ENCODE results near the gene SYT9.

The SYT9 gene

DNA sequence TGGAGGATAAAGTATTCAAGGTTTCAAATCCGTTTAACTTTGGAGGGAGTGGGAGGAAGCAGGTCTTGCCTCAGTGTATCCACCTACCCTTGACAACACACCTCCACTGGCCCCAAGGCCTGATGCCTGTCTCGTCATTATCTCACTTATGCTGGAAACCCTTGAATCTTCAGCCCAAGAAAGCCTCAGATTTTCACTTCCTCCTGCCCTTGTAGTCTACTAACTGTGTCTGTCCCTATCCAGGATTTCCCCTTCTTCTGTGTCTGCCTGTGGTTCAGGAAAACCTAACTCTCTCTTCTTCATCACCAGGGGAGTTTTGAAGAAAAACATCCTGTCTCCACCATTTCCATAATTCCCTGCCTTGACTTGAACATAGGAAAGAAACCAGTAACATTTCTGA, 56.1 kb downstream of the SYT9 start:
- no peaks in the 10 kb centered on the region for H3K4me1 ChIP-seq (ENCODE audit: control insufficient read depth, insufficient read depth, low read length)
- H3K36me3 ChIP-seq (ENCODE audit: control insufficient read depth in 2 of 2, insufficient read depth in 1 of 2, low read length in 2 of 2): peaks cover 0 to 46% of the 10 kb centered on the region in 2 experiments; a peak in 2 of 3 replicates
- CTCF ChIA-PET: no interaction called here
- no peak overlapping the region for H3K4me3 ChIP-seq (ENCODE audit: low read depth, low read length)
- POLR2A ChIA-PET: interaction anchor here (0.6 kb wide), 1 partner anchor 34 kb away, joined by 4 read pairs; no protein-coding TSS in a partner anchor
- no peak overlapping the region for H3K27ac ChIP-seq (ENCODE audit: extremely low read depth, low read depth, low read length)
- no peak for TF ChIP-seq ZNF768 (tag by site-specific recombination; IDR thresholded peaks at IDR 0.05)
- TF ChIP-seq ZNF133 (tag by site-specific recombination; IDR thresholded peaks at IDR 0.05): 0 out of 2 replicates have a peak, but pooled peaks have one; percentile 5
- TF ChIP-seq HOXC10 (CRISPR knock-in tag; IDR thresholded peaks at IDR 0.05): no peak
- no peak for TF ChIP-seq KLF10 (tag by site-specific recombination; IDR thresholded peaks at IDR 0.05)
- H3K9me3 ChIP-seq (ENCODE audit: control insufficient read depth, insufficient read depth, low read depth, low read length): no peaks in the 10 kb centered on the region

DNA sequence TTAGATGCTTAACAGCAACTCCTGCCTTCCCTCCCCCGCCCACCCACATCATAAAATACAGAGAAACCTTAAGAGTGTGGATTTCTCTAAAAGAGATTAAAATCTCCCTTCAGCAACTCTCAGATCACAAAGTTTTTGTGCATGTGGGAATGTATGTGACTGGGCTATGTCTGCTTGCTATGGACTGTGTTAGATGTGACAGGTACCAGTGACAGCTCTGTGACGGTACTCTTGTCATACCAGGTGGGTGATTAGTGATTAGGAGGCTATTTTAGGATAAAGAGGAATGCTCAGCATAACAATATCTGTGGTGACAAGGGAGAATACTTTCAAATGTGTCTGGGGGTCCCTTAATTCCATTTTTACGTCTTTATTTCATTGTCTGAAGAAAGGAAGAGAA, 60.2 kb downstream of the SYT9 start:
- POLR2A ChIA-PET: no interaction called here
- CTCF ChIA-PET: interaction anchor here (1.2 kb wide), 1 partner anchor 139 kb away, joined by 3 read pairs; no protein-coding TSS in a partner anchor
- no peak overlapping the region for H3K27ac ChIP-seq (ENCODE audit: extremely low read depth, low read depth, low read length)
- H3K4me3 ChIP-seq (ENCODE audit: low read depth, low read length): no peak overlapping the region
- no peak for TF ChIP-seq ZBTB49 (tag by site-specific recombination; IDR thresholded peaks at IDR 0.05; ENCODE audit: low read depth)
- TF ChIP-seq ZNF529 (tag by site-specific recombination; IDR thresholded peaks at IDR 0.05; ENCODE audit: insufficient replicate concordance): no peak
- TF ChIP-seq ZNF658 (tag by site-specific recombination; IDR thresholded peaks at IDR 0.05): no peak
- TF ChIP-seq ZBTB17 (tag by site-specific recombination; IDR thresholded peaks at IDR 0.05): no peak
- TF ChIP-seq ZNF654 (tag by site-specific recombination; IDR thresholded peaks at IDR 0.05; ENCODE audit: low read depth): no peak
- TF ChIP-seq ZNF341 (tag by site-specific recombination; IDR thresholded peaks at IDR 0.05; ENCODE audit: low read depth): no peak
- no peak for TF ChIP-seq ZNF423 (tag by site-specific recombination; IDR thresholded peaks at IDR 0.05)
- no peak for TF ChIP-seq ZNF660 (tag by site-specific recombination; IDR thresholded peaks at IDR 0.05)
- TF ChIP-seq ZNF221 (tag by site-specific recombination; IDR thresholded peaks at IDR 0.05; ENCODE audit: borderline replicate concordance): no peak
- no peak for TF ChIP-seq ZNF121 (tag by site-specific recombination; IDR thresholded peaks at IDR 0.05)
- TF ChIP-seq ZSCAN16 (tag by site-specific recombination; IDR thresholded peaks at IDR 0.05): no peak
- no peak for TF ChIP-seq SCRT1 (tag by site-specific recombination; IDR thresholded peaks at IDR 0.05; ENCODE audit: borderline replicate concordance)
- TF ChIP-seq GLIS2 (tag by site-specific recombination; IDR thresholded peaks at IDR 0.05): no peak
- TF ChIP-seq KLF17 (tag by site-specific recombination; IDR thresholded peaks at IDR 0.05): no peak
- no peak for TF ChIP-seq ZNF664 (tag by site-specific recombination; IDR thresholded peaks at IDR 0.05)
- TF ChIP-seq, protein P1, sequence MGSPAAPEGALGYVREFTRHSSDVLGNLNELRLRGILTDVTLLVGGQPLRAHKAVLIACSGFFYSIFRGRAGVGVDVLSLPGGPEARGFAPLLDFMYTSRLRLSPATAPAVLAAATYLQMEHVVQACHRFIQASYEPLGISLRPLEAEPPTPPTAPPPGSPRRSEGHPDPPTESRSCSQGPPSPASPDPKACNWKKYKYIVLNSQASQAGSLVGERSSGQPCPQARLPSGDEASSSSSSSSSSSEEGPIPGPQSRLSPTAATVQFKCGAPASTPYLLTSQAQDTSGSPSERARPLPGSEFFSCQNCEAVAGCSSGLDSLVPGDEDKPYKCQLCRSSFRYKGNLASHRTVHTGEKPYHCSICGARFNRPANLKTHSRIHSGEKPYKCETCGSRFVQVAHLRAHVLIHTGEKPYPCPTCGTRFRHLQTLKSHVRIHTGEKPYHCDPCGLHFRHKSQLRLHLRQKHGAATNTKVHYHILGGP (tag by site-specific recombination; IDR thresholded peaks at IDR 0.05): no peak
- TF ChIP-seq OVOL3 (tag by site-specific recombination; IDR thresholded peaks at IDR 0.05): no peak
- H3K4me1 ChIP-seq (ENCODE audit: control insufficient read depth, insufficient read depth, low read length): no peaks in the 10 kb centered on the region
- peaks cover 0 to 41% of the 10 kb centered on the region in 2 experiments; a peak in 1 of 3 replicates for H3K36me3 ChIP-seq (ENCODE audit: control insufficient read depth in 2 of 2, insufficient read depth in 1 of 2, low read length in 2 of 2)
- no peaks in the 10 kb centered on the region for H3K9me3 ChIP-seq (ENCODE audit: control insufficient read depth, insufficient read depth, low read depth, low read length)
